Naive thymus-derived CD8-positive, alpha-beta T cell (primary cell): ENCODE measurements around the gene TMEM242. TPM values are rescaled to one million over a fixed set of nuclear protein-coding genes. Genes with fewer than 3 reads are reported as not detected.

Experiments used
- polyA plus RNA-seq, 3 donors: library from polyadenylated mRNA; unstranded; fragments of 300-500 nt; fragmentation: Illumina TruSeq; gene quantifications; one replicate each; pipeline ENCODE4 v1.2.3, GENCODE V29; 2021
- total RNA-seq, 8 experiments: library from RNA in 2 of 8; stranded (reverse) in 2 of 8; gene quantifications; one replicate each; pipeline ENCODE4 v1.2.3 and lab custom pipeline; 2021 to 2026

The TMEM242 gene
- total and polyA plus RNA-seq, 5 experiments from 2014 or later = 9.5 to 14.4 (median 13.0) TPM

Other genes starting within 250 kb of the TMEM242 start
- 1 to 10 TPM; 1.7 to 1.9 TPM for gene ZDHHC14, start 57.7 kb upstream of the TMEM242 start, total RNA-seq
- gene ZDHHC14, start 57.7 kb upstream of the TMEM242 start, polyA plus RNA-seq = 1 to 10 TPM in 2 of 3 donors, under 1 TPM in 1; 0.09 to 1.4 (median 1.0) TPM